Mucosa of rectum (tissue), 2 donors: ENCODE data around the gene KCNA1.
"Not testable (repeated sequence)": the region's sequence is repeated elsewhere in the genome, so short reads cannot be mapped to it uniquely, and the experiment has no call there.

Experiments used
- H3K27ac ChIP-seq, 2 donors: one replicate each; pipeline ENCODE4 v1.7.0; 2013; ENCODE audit warnings: inconsistent platforms in 2 of 2, low read depth in 2 of 2, low read length in 2 of 2
- H3K27me3 ChIP-seq, 2 donors: one replicate each; pipeline ENCODE4 v1.7.0; 2013; ENCODE audit warnings: low read length in 2 of 2; ENCODE audit not compliant: control insufficient read depth in 2 of 2, insufficient read depth in 2 of 2
- H3K36me3 ChIP-seq, 2 donors: one replicate each; pipeline ENCODE4 v1.7.0; 2013; ENCODE audit warnings: low read length in 2 of 2; ENCODE audit not compliant: control insufficient read depth in 2 of 2, insufficient read depth in 2 of 2
- H3K4me1 ChIP-seq, 2 donors: one replicate each; pipeline ENCODE4 v1.7.0; 2013; ENCODE audit warnings: low read length in 2 of 2, mild to moderate bottlenecking in 1 of 2; ENCODE audit not compliant: control insufficient read depth in 2 of 2, insufficient read depth in 2 of 2
- H3K4me3 ChIP-seq, 2 donors: one replicate each; pipeline ENCODE4 v1.7.0; 2013; ENCODE audit warnings: low read length in 2 of 2
- H3K9ac ChIP-seq, 2 donors: one replicate each; pipeline ENCODE4 v1.7.0; 2013; ENCODE audit warnings: low read length in 2 of 2, low read depth in 1 of 2, mild to moderate bottlenecking in 1 of 2
- H3K9me3 ChIP-seq, 2 donors: one replicate each; pipeline ENCODE4 v1.7.0; 2013; ENCODE audit warnings: low read length in 2 of 2; ENCODE audit not compliant: control insufficient read depth in 2 of 2
- donor health status: healthy.
- donor health status: Normal muscosa, but diverticular disease.

The KCNA1 gene

DNA sequence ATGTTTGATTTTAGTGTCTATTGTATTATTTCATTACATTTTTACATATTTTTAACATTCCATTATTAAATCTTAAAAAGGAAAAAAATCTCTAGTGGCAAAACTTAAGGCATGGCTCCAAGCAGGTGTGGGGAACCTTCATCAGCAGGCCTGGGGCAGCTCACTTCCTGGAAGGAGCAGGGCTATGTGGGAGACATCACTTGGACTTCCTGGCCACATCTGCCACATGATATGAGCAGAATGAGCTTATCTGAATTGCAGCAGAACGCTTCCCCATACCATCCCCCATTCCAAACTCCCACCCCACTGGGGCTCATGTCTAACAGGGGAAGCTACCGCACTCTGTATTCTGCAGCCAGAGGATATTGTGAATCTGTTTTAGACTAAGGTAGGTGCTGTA lies 35.0 kb upstream of the KCNA1 start:
- H3K27me3 ChIP-seq: no peaks in the 10 kb centered on the region
- H3K27ac ChIP-seq: no peak overlapping the region
- no peaks in the 10 kb centered on the region for H3K9me3 ChIP-seq
- H3K4me1 ChIP-seq: no peaks in the 10 kb centered on the region
- no peak overlapping the region for H3K4me3 ChIP-seq
- no peak overlapping the region for H3K9ac ChIP-seq
- H3K36me3 ChIP-seq: no peaks in the 10 kb centered on the region

DNA sequence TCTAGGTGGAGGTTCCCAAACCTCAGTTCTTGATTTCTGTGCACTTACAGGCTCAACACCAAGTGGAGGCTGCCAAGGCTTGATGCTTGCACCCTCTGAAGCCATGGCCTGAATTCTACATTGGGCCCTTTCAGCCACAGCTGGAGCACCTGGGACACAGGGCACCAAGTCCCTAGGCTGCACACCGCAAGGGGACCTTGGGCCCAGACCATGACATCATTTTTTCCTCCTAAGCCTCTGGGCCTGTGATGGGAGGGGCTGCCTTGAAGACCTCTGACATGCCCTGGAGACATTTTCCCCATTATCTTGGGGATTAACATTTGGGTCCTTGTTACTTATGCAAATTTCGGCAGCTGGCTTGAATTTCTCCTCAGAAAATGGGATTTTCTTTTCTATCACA lies 30.2 kb upstream of the KCNA1 start:
- H3K9ac ChIP-seq, H3K9me3 ChIP-seq, H3K4me3 ChIP-seq, H3K27ac ChIP-seq, H3K36me3 ChIP-seq, H3K4me1 ChIP-seq, H3K27me3 ChIP-seq: not testable (repeated sequence)

DNA sequence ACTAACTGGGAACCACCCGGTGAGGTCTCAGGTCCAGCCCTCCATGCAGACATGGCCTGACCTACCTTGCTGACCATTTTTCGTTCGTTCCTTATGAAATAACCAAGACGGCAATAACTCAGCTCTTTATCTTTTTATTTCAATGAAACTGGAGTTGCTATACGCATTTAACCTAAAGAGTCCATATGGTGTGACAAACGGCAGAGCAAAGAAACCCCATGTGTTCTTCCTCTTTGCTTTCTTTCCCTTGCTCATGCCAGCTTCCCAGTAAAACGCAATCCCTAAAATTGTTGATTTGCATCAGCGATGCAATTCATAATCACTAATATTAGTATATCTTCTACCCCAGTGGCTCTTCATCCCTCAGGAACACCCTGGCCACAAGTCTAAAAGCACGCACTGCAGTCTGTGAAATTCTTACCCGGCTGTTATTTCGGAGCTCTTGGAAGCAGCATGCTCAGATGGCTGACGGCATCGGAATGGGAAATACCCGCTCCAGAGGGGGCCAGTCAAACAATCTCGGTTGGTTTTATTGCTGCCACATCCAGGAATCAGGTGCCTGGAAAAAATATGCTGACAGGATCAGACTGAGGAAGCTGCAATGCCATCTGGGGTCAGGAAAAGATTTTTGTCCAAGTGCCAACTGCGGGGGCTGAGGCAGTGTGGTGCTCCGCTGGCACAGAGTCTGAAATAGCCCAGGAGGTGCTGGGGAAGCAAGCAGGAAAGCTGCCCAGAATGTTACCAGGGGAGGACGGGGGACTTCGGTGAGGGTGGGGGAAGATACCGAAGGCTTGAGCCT lies 28.2 kb upstream of the KCNA1 start:
- Histone ChIP-seq H3K4me1 (no peaks in the 10 kb centered on the region), H3K27ac (no peak overlapping the region), H3K4me3 (no peak overlapping the region), H3K27me3 (no peaks in the 10 kb centered on the region), H3K9me3 (no peaks in the 10 kb centered on the region), H3K9ac (no peak overlapping the region), H3K36me3 (no peaks in the 10 kb centered on the region)

GRCh38 chr12:4891866-4892265 lies 17.8 kb upstream of the KCNA1 start:
- Histone ChIP-seq H3K9me3 (no peaks in the 10 kb centered on the region), H3K27me3 (peaks cover 8 to 11% of the 10 kb centered on the region in 2 donors), H3K9ac (no peak overlapping the region), H3K27ac (no peak overlapping the region), H3K36me3 (no peaks in the 10 kb centered on the region), H3K4me1 (peaks cover 0 to 4% of the 10 kb centered on the region in 2 donors), H3K4me3 (no peak overlapping the region)

DNA sequence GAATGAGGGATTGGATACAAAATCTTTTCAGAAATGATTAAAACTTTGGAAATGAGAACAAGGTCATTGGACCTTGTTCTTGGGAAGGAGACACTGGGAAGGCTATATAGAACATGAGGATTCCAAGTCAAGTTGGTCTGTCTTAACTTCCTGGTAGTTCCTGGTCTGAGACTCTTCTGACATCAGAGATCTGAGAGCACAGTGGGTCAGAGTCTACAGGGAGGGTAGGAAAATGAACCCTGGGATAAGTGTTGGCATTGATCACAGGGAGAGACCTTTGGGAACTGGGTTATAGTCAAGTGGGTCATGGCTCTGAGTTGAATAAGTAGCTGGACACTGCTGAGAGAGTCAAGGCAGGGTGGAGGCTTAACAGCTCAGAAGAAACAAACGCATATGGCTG lies 17.3 kb upstream of the KCNA1 start:
- no peaks in the 10 kb centered on the region for H3K36me3 ChIP-seq
- H3K27me3 ChIP-seq: peaks cover 10 to 11% of the 10 kb centered on the region in 2 donors
- no peak overlapping the region for H3K9ac ChIP-seq
- no peak overlapping the region for H3K27ac ChIP-seq
- no peak overlapping the region for H3K4me3 ChIP-seq
- no peaks in the 10 kb centered on the region for H3K9me3 ChIP-seq
- H3K4me1 ChIP-seq: peaks cover 0 to 4% of the 10 kb centered on the region in 2 donors

DNA sequence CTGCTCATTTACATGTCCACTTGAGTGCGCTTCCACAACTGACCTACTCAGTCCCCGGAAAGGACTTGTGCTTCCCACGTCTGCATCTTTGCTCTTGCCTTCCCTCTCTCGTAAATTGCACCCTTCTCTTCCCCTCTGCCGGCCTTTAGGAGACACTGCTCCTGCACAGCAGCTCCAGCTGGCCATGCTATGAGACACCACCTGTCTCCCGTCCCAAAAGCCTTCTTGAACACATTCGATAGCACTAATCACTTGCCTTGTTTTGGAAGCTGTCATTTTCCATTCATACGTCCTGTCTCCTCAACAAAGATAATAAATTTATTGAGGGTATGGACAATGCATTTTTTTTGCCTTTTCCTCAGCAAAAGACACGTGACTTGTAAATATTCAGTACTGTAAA lies 15.7 kb upstream of the KCNA1 start:
- no peak overlapping the region for H3K9ac ChIP-seq
- no peak overlapping the region for H3K4me3 ChIP-seq
- H3K27ac ChIP-seq: no peak overlapping the region
- H3K9me3 ChIP-seq: no peaks in the 10 kb centered on the region
- H3K4me1 ChIP-seq: peaks cover 0 to 4% of the 10 kb centered on the region in 2 donors
- H3K36me3 ChIP-seq: no peaks in the 10 kb centered on the region
- peaks cover 8 to 10% of the 10 kb centered on the region in 2 donors for H3K27me3 ChIP-seq

DNA sequence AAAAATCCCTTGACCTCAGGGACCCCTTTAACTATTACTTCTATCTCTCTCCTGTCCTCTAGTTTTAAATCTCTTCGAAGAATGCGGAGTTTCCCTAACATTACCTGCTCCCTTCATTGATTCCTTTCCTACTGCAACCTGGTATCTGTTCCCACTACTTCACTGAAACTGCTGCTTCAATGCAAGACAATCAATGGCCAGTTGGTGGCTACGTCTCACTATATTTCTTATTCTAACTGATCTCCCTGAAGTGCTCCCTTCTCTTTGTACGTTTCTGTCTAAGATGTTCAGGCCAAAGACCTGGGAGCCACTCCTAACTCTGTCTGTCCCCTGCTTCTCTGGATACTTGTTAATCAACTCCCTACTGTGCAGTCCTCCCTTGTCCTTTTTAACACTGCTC lies 10.3 kb upstream of the KCNA1 start:
- Histone ChIP-seq H3K9me3 (no peaks in the 10 kb centered on the region), H3K27me3 (peaks cover 6 to 24% of the 10 kb centered on the region in 2 donors), H3K27ac (no peak overlapping the region)

GRCh38 chr12:4900327-4900726 lies 9.4 kb upstream of the KCNA1 start:
- H3K9ac ChIP-seq: no peak overlapping the region
- no peaks in the 10 kb centered on the region for H3K9me3 ChIP-seq
- no peak overlapping the region for H3K4me3 ChIP-seq
- no peak overlapping the region for H3K27ac ChIP-seq
- peaks cover 6 to 23% of the 10 kb centered on the region in 2 donors for H3K27me3 ChIP-seq
- no peaks in the 10 kb centered on the region for H3K36me3 ChIP-seq
- H3K4me1 ChIP-seq: no peaks in the 10 kb centered on the region

More for the DNA sequence above, 10.3 kb upstream of the KCNA1 start:
- H3K9ac ChIP-seq: no peak overlapping the region
- H3K4me3 ChIP-seq: no peak overlapping the region
- no peaks in the 10 kb centered on the region for H3K4me1 ChIP-seq
- no peaks in the 10 kb centered on the region for H3K36me3 ChIP-seq

GRCh38 chr12:4905316-4905715 lies 4.4 kb upstream of the KCNA1 start:
- no peak overlapping the region for H3K4me3 ChIP-seq
- H3K9me3 ChIP-seq: no peaks in the 10 kb centered on the region
- H3K4me1 ChIP-seq: no peaks in the 10 kb centered on the region
- H3K27me3 ChIP-seq: peaks cover 33 to 44% of the 10 kb centered on the region in 2 donors
- H3K9ac ChIP-seq: no peak overlapping the region
- H3K36me3 ChIP-seq: no peaks in the 10 kb centered on the region
- H3K27ac ChIP-seq: no peak overlapping the region

DNA sequence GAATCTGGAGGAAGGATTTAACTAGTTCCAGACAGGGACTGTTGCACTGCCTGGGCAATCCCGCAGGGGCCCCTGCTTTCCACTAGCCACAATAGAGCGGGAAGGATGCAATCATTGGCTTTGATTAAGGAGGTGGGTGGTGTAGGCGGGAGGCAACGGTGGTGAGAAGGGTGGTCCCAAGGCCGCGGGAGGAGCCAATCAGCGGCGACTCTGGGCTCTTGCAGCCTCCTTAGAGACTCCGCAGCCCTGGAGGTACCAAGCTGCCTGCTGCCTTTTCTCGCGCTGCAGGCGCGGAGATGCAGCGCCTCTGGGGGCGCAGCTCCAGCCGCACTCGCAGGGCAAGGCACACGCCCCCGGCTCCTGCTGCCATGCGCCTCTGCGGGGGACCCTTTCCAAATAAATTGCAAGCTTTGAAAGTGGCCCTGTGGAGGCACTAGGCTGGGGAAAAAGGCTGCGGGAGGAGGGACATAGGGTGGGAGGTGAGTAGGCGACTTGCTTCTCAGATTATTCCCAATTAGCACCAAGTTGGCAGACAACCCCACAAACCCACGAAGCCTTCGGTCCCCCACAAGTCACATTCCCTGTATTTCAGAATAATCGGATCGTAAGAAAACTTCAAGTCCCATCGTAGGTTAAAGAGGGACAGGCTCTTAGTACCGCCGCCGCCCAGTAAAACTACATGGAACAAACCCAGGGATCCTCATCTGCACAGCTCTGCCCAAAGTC lies 858 bp upstream of the KCNA1 start:
- Histone ChIP-seq H3K9ac (no peak overlapping the region), H3K9me3 (no peaks in the 10 kb centered on the region), H3K27me3 (peaks cover 36 to 59% of the 10 kb centered on the region in 2 donors), H3K4me3 (no peak overlapping the region), H3K27ac (no peak overlapping the region), H3K36me3 (no peaks in the 10 kb centered on the region), H3K4me1 (no peaks in the 10 kb centered on the region)
